ENCODE results near the gene INF2. TPM values are rescaled to one million over a fixed set of nuclear protein-coding genes. Genes with fewer than 3 reads are reported as not detected.

Gene INF2
- polyA plus RNA-seq, 1 experiment, result 14.9 TPM

- ChIA-PET CTCF (interaction anchor here (1.5 kb wide), 1 partner anchor 30 kb away, joined by 4 read pairs; no protein-coding TSS in a partner anchor), POLR2A (no interaction called here)
- no peak for TF ChIP-seq CTCF (IDR thresholded peaks at IDR 0.05; ENCODE audit: low read depth, low read length)
These were observed 49.1 kb downstream of the INF2 start for GRCh38 chr14:104738375-104739019.

GRCh38 chr14:104739026-104739425 is 49.6 kb downstream of the INF2 start:
- CTCF ChIA-PET, result interaction anchor here (1.5 kb wide), 1 partner anchor 29 kb away, joined by 4 read pairs; no protein-coding TSS in a partner anchor
- TF ChIP-seq CTCF (IDR thresholded peaks at IDR 0.05; ENCODE audit: low read depth, low read length), result no peak
- Histone ChIP-seq H3K27ac (ENCODE audit: low read depth, low read length) (no peak overlapping the region), H3K9me3 (ENCODE audit: control insufficient read depth, insufficient read depth, low read length) (no peaks in the 10 kb centered on the region; the same call in 1 of the 2 replicates), H3K4me3 (ENCODE audit: low read depth, low read length) (no peak overlapping the region), H3K27me3 (ENCODE audit: control insufficient read depth, insufficient read depth, low read length) (peaks cover 2% of the 10 kb centered on the region)
- DNase-seq (ENCODE audit: low read depth, low spot score), result no peak
- POLR2A ChIA-PET, result no interaction called here

More at GRCh38 chr14:104738375-104739019, 49.1 kb downstream of the INF2 start:
- Histone ChIP-seq H3K27me3 (ENCODE audit: control insufficient read depth, insufficient read depth, low read length) (peaks cover 2% of the 10 kb centered on the region), H3K4me3 (ENCODE audit: low read depth, low read length) (no peak overlapping the region), H3K27ac (ENCODE audit: low read depth, low read length) (no peak overlapping the region), H3K9me3 (ENCODE audit: control insufficient read depth, insufficient read depth, low read length) (no peaks in the 10 kb centered on the region; the same call in 1 of the 2 replicates)
- no peak for DNase-seq (ENCODE audit: low read depth, low spot score)

- DNase-seq (ENCODE audit: low read depth, low spot score), result no peak
- no peak for TF ChIP-seq CTCF (IDR thresholded peaks at IDR 0.05; ENCODE audit: low read depth, low read length)
- no peaks in the 10 kb centered on the region; the same call in 1 of the 2 replicates for H3K9me3 ChIP-seq (ENCODE audit: control insufficient read depth, insufficient read depth, low read length)
- ChIA-PET POLR2A (no interaction called here), CTCF (interaction anchor here (1.5 kb wide), 1 partner anchor 29 kb away, joined by 4 read pairs; no protein-coding TSS in a partner anchor)
- H3K27ac ChIP-seq (ENCODE audit: low read depth, low read length), result no peak overlapping the region
- peaks cover 2% of the 10 kb centered on the region for H3K27me3 ChIP-seq (ENCODE audit: control insufficient read depth, insufficient read depth, low read length)
- no peak overlapping the region for H3K4me3 ChIP-seq (ENCODE audit: low read depth, low read length)
These were observed 50.4 kb downstream of the INF2 start for GRCh38 chr14:104739546-104740516.

- H3K4me3 ChIP-seq (ENCODE audit: low read depth, low read length), result no peak overlapping the region
- ChIA-PET CTCF (no interaction called here), POLR2A (no interaction called here)
- H3K27ac ChIP-seq (ENCODE audit: low read depth, low read length), result no peak overlapping the region
- H3K27me3 ChIP-seq (ENCODE audit: control insufficient read depth, insufficient read depth, low read length), result peaks cover 2% of the 10 kb centered on the region
- H3K9me3 ChIP-seq (ENCODE audit: control insufficient read depth, insufficient read depth, low read length), result no peaks in the 10 kb centered on the region; the same call in 1 of the 2 replicates
- DNase-seq (ENCODE audit: low read depth, low spot score), result no peak
- TF ChIP-seq CTCF (IDR thresholded peaks at IDR 0.05; ENCODE audit: low read depth, low read length), result no peak
These were observed 51.8 kb downstream of the INF2 start for GRCh38 chr14:104741108-104741802.
